PC-3 (cell line): ENCODE data around the gene LCE2A. TPM values are rescaled to one million over a fixed set of nuclear protein-coding genes. Genes with fewer than 3 reads are reported as not detected.

Experiments used
- ATAC-seq: fragments of 200-7000 bp; cut with Tn5 transposase; 2 replicates; pipeline ENCODE4 v1.9.1; 2020; ENCODE audit warnings: mild to moderate bottlenecking, moderate library complexity
- BruUV-seq: library from RNA; stranded (reverse); fragments of 400-500 nt; replicated peaks from 2 replicates; lab custom pipeline; 2021; lab: Mats Ljungman, UMichigan
- CTCF ChIA-PET: fragments of 300-600 bp; sonication (Branson Sonifier 250); formaldehyde crosslinking; loops from one replicate; lab custom pipeline; 2022; ENCODE audit warnings: antibody characterized with exemption; lab: Charles Lee
- POLR2A ChIA-PET: fragments of 300-600 bp; sonication (Branson Sonifier 250); formaldehyde crosslinking; loops from one replicate; lab custom pipeline; 2022; ENCODE audit warnings: antibody characterized with exemption; ENCODE audit not compliant: unreplicated experiment; lab: Charles Lee
- DNase-seq: peaks from one replicate; pipeline ENCODE4 v3.0.0-alpha.2; 2015
- H2AFZ ChIP-seq: fragments of 300-600 bp; sonication (generic); 2 replicates; pipeline ENCODE4 v1.6.0; 2016; ENCODE audit warnings: antibody characterized with exemption, low read length
- H3F3A ChIP-seq: fragments of 300-600 bp; sonication (generic); one replicate; pipeline ENCODE4 v1.6.0; 2017; ENCODE audit warnings: antibody characterized with exemption, low read length, control low read depth, mild to moderate bottlenecking; ENCODE audit not compliant: unreplicated experiment
- H3K27ac ChIP-seq: fragments of 300-600 bp; sonication (generic); 2 replicates; pipeline ENCODE4 v1.5.1; 2016; ENCODE audit warnings: mild to moderate bottlenecking, low read length
- H3K27me3 ChIP-seq: fragments of 300-600 bp; sonication (generic); 2 replicates; pipeline ENCODE4 v1.6.1; 2016; ENCODE audit warnings: low read length, mixed read lengths
- H3K36me3 ChIP-seq: fragments of 300-600 bp; sonication (generic); 2 replicates; pipeline ENCODE4 v1.6.1; 2016; ENCODE audit warnings: low read depth, mixed run types, low read length, mixed read lengths
- H3K4me1 ChIP-seq: fragments of 300-600 bp; sonication (generic); 2 replicates; pipeline ENCODE4 v1.5.1; 2016; ENCODE audit warnings: low read length; ENCODE audit not compliant: insufficient read depth
- H3K4me2 ChIP-seq: fragments of 300-600 bp; sonication (generic); 2 replicates; pipeline ENCODE4 v1.6.0; 2016; ENCODE audit warnings: low read length
- H3K4me3 ChIP-seq: fragments of 300-600 bp; sonication (generic); 2 replicates; pipeline ENCODE4 v1.5.1; 2016; ENCODE audit warnings: mild to moderate bottlenecking, low read length, mixed read lengths
- H3K79me2 ChIP-seq: fragments of 300-600 bp; sonication (generic); 2 replicates; pipeline ENCODE4 v1.6.1; 2017; ENCODE audit warnings: low read length, mixed read lengths
- H3K9ac ChIP-seq: fragments of 300-600 bp; sonication (generic); 2 replicates; pipeline ENCODE4 v1.6.0; 2016; ENCODE audit warnings: mild to moderate bottlenecking, low read length
- H3K9me2 ChIP-seq: fragments of 300-600 bp; sonication (generic); replicated peaks from 2 replicates; pipeline ENCODE4 v1.6.1; 2016; ENCODE audit warnings: mixed run types, low read length, mixed read lengths
- H3K9me3 ChIP-seq: fragments of 300-600 bp; sonication (generic); 2 replicates; pipeline ENCODE4 v1.6.1; 2016; ENCODE audit warnings: low read length, mixed read lengths
- H4K20me1 ChIP-seq: fragments of 300-600 bp; sonication (generic); 2 replicates; pipeline ENCODE4 v1.6.1; 2016; ENCODE audit warnings: low read length, mixed read lengths
- EZH2 ChIP-seq: fragments of 300-600 bp; sonication (generic); IDR thresholded peaks from one replicate; pipeline ENCODE4 v1.6.1; 2017; ENCODE audit warnings: antibody characterized with exemption, mild to moderate bottlenecking, low read length; ENCODE audit not compliant: unreplicated experiment
- EZH2phosphoT487 ChIP-seq: fragments of 300-600 bp; sonication (generic); IDR thresholded peaks from 2 replicates; pipeline ENCODE4 v1.6.1; 2018; ENCODE audit warnings: mild to moderate bottlenecking, antibody characterized with exemption, low read length, borderline replicate concordance
- intact Hi-C: fragments of 100-400 bp; cut with micrococcal nuclease; formaldehyde crosslinking; loops from 2 replicates; pipeline ENCODE4 v1.9.0; 2023
- total RNA-seq: library from RNA; depleted of rRNA; stranded (reverse); fragments of >200 nt; gene quantifications from 2 replicates; pipeline ENCODE4 v1.2.3, GENCODE V29; 2014
- TF ChIP-seq, protein P1 (sequence below): fragments of 300-600 bp; sonication (generic); conservative IDR thresholded peaks from 2 replicates; pipeline ENCODE4 v1.5.1; 2017; ENCODE audit warnings: antibody characterized with exemption, low read depth, mild to moderate bottlenecking, low read length

The LCE2A gene
- total RNA-seq, 1 experiment from 2014 or later: not detected

DNA sequence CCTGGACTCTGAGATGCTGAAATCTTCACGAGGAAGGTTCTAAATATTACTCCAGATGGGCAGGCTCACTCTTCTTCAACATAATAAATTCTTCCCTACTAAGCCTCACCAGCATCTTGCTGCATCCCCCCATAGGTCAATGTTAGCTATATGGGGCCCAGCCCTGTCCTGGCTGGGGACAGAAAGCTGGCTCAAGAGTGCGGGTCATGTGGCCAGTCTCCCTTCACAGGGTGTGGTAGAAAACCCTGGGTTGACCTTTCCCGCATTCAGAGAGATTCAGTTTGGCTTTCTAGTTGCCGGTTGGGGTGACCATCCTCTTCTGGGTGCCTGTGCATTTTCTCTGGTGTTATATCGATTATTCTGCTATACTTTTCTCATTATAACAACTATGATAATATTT lies 39.9 kb downstream of the LCE2A start:
- Histone ChIP-seq H4K20me1 (no peaks in the 10 kb centered on the region), H3K4me1 (no peaks in the 10 kb centered on the region), H3K4me2 (no peak overlapping the region), H3K27ac (no peak overlapping the region), H2AFZ (no peak overlapping the region), H3K9me2 (no peaks in the 10 kb centered on the region), H3K79me2 (no peaks in the 10 kb centered on the region), H3K9me3 (no peaks in the 10 kb centered on the region), H3K4me3 (no peak overlapping the region), H3F3A (no peaks in the 10 kb centered on the region), H3K9ac (no peak overlapping the region), H3K36me3 (no peaks in the 10 kb centered on the region), H3K27me3 (peaks cover 9% of the 10 kb centered on the region; the same call in 1 of the 2 replicates)
- ChIA-PET CTCF (no interaction called here), POLR2A (no interaction called here)
- intact Hi-C loops: no loop called here
- no TSS peak for BruUV-seq
- ATAC-seq: no peak
- no peak for TF ChIP-seq EZH2phosphoT487
- TF ChIP-seq, protein P1, sequence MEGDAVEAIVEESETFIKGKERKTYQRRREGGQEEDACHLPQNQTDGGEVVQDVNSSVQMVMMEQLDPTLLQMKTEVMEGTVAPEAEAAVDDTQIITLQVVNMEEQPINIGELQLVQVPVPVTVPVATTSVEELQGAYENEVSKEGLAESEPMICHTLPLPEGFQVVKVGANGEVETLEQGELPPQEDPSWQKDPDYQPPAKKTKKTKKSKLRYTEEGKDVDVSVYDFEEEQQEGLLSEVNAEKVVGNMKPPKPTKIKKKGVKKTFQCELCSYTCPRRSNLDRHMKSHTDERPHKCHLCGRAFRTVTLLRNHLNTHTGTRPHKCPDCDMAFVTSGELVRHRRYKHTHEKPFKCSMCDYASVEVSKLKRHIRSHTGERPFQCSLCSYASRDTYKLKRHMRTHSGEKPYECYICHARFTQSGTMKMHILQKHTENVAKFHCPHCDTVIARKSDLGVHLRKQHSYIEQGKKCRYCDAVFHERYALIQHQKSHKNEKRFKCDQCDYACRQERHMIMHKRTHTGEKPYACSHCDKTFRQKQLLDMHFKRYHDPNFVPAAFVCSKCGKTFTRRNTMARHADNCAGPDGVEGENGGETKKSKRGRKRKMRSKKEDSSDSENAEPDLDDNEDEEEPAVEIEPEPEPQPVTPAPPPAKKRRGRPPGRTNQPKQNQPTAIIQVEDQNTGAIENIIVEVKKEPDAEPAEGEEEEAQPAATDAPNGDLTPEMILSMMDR: no peak
- no peak for TF ChIP-seq EZH2
- no peak for DNase-seq

DNA sequence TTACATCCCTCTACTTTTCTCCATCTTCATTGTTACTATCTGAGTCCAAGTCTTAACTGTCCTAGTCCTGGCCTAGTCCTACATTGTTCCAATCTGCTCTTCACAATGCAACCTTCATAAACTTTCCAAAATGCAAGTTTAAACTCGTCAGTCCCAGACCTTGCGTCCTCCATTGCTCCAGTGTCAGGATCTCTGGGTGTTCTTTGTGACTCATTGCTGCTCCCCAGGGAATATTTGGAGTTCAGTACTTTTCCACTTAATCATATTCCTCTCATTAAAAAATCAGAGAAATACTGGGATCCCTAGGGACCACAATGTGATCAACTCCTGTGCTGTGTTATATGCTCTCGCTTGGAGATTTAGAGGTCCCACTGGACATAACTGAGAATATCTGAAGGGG lies 41.7 kb downstream of the LCE2A start:
- DNase-seq: no peak
- TF ChIP-seq EZH2phosphoT487 (no peak), EZH2 (no peak)
- TF ChIP-seq, protein P1: no peak
- H3K4me1 ChIP-seq: peaks cover 6% of the 10 kb centered on the region; the same call in 1 of the 2 replicates
- no peaks in the 10 kb centered on the region for H4K20me1 ChIP-seq
- no peak overlapping the region for H3K27ac ChIP-seq
- no peak overlapping the region for H3K4me3 ChIP-seq
- no peak overlapping the region for H3K4me2 ChIP-seq
- H2AFZ ChIP-seq: no peak overlapping the region
- H3K27me3 ChIP-seq: no peaks in the 10 kb centered on the region
- H3K36me3 ChIP-seq: no peaks in the 10 kb centered on the region
- BruUV-seq: no TSS peak
- no peak overlapping the region for H3K9ac ChIP-seq
- intact Hi-C loops: no loop called here
- CTCF ChIA-PET: no interaction called here
- POLR2A ChIA-PET: no interaction called here
- no peaks in the 10 kb centered on the region for H3F3A ChIP-seq
- H3K79me2 ChIP-seq: no peaks in the 10 kb centered on the region
- ATAC-seq: no peak
- no peaks in the 10 kb centered on the region for H3K9me2 ChIP-seq
- no peaks in the 10 kb centered on the region for H3K9me3 ChIP-seq

GRCh38 chr1:152741656-152742055 lies 43.5 kb downstream of the LCE2A start:
- Histone ChIP-seq H3K9me3 (no peaks in the 10 kb centered on the region), H3K4me3 (no peak overlapping the region), H3K27me3 (no peaks in the 10 kb centered on the region), H3K36me3 (no peaks in the 10 kb centered on the region), H3F3A (no peaks in the 10 kb centered on the region), H3K4me2 (no peak overlapping the region), H3K4me1 (peaks cover 13% of the 10 kb centered on the region), H2AFZ (no peak overlapping the region), H4K20me1 (no peaks in the 10 kb centered on the region), H3K9ac (no peak overlapping the region), H3K79me2 (no peaks in the 10 kb centered on the region), H3K27ac (no peak overlapping the region), H3K9me2 (no peaks in the 10 kb centered on the region)
- intact Hi-C loops: no loop called here
- ChIA-PET POLR2A (no interaction called here), CTCF (no interaction called here)
- ATAC-seq (no peak), DNase-seq (peak; percentile 35)
- no TSS peak for BruUV-seq
- TF ChIP-seq EZH2: no peak
- TF ChIP-seq, protein P1: no peak
- TF ChIP-seq EZH2phosphoT487: no peak
